Tibial artery (tissue), 4 donors: ENCODE results near the gene RHOBTB3.
"Not testable (repeated sequence)": the region's sequence is repeated elsewhere in the genome, so short reads cannot be mapped to it uniquely, and the experiment has no call there.

Source experiments
- DNase-seq, 2 donors: peaks; one replicate each; pipeline ENCODE4 v3.0.0-alpha.2; 2019
- H3K27ac ChIP-seq, 2 donors: fragments of 200-600 bp; sonication (generic) in 1 of 2; 1 replicate in 1 of 2; 2 replicates in 1 of 2; pipeline ENCODE4 v1.5.1; 2018 to 2019; ENCODE audit warnings: mild to moderate bottlenecking in 1 of 2
- H3K27me3 ChIP-seq, 2 donors: fragments of 200-600 bp; sonication (generic) in 1 of 2; one replicate each; pipeline versions ENCODE4 v1.5.1 to v1.6.0; 2016 to 2019
- H3K36me3 ChIP-seq, 3 donors: fragments of 200-600 bp; sonication (generic) in 2 of 3; one replicate each; pipeline ENCODE4 v1.5.1; 2016 to 2019; ENCODE audit warnings: mild to moderate bottlenecking in 2 of 3
- H3K4me1 ChIP-seq, 4 donors: fragments of 200-600 bp; sonication (generic) in 2 of 4; 1 replicate in 3 of 4; 2 replicates in 1 of 4; pipeline ENCODE4 v1.5.1; 2016 to 2019
- H3K4me3 ChIP-seq, 2 donors: fragments of 200-600 bp; sonication (generic) in 1 of 2; 1 replicate in 1 of 2; 2 replicates in 1 of 2; pipeline ENCODE4 v1.5.1; 2018 to 2019; ENCODE audit warnings: mild to moderate bottlenecking in 2 of 2
- H3K9me3 ChIP-seq, 3 donors: fragments of 200-600 bp; sonication (generic) in 1 of 3; one replicate each; pipeline ENCODE4 v1.5.1; 2016 to 2019
- intact Hi-C: fragments of 100-400 bp; cut with DNase I; formaldehyde crosslinking; loops from one replicate; pipeline ENCODE4 v1.15.0; 2023; ENCODE audit warnings: low total_unique reads
- TF ChIP-seq, protein P1 (sequence below), 2 experiments: fragments of 200-600 bp in 1 of 2; fragments of 450-650 bp in 1 of 2; IDR thresholded peaks; one replicate each; pipeline ENCODE4 v1.5.1; 2017 to 2019; ENCODE audit warnings: antibody characterized with exemption in 2 of 2, mild to moderate bottlenecking in 1 of 2, moderate library complexity in 1 of 2

RHOBTB3 gene

GRCh38 chr5:95808686-95809413 lies 77.7 kb downstream of the RHOBTB3 start:
- peak; percentile 87 to 95 for DNase-seq
- Histone ChIP-seq H3K4me3 (peak overlapping the region; percentile 9), H3K4me1 (peaks cover 0 to 48% (median 34%) of the 10 kb centered on the region in 4 donors)

DNA sequence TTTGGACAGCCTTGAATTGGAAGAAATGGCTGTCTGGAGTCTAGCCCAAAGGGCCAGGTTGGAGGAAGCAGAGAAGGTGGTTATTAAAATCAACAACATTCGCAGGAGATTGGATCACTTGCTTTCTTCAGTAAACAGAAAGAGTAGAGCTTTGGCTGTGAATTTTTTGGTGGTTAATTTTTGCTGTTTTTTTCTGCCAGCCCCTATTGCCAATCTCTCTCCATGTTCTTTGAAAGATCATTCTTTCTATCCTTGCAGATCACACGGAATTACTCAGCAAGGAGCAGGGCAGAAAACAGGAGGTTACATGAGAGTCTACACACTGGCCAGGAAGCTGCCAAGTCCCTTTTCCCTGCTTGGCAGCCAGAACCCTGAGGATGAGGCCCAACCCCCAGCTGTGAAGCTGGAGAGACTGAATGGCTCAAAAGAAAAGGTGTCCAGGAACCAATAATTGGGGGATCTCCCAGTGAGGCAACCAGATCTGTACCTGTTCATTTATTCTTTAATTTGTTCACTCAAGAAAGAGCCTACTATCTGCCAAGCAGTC lies 78.4 kb downstream of the RHOBTB3 start:
- no peaks in the 10 kb centered on the region for H3K27me3 ChIP-seq
- no peaks in the 10 kb centered on the region for H3K9me3 ChIP-seq
- peaks cover 0 to 10% (median 3%) of the 10 kb centered on the region in 3 donors for H3K36me3 ChIP-seq
- H3K4me1 ChIP-seq = peaks cover 0 to 48% (median 34%) of the 10 kb centered on the region in 4 donors
- peak in 1 of 2 donors; percentile 76 for DNase-seq
- intact Hi-C loops = no loop called here
- peak overlapping the region; percentile 71 to 79 for H3K27ac ChIP-seq
- TF ChIP-seq, protein P1, sequence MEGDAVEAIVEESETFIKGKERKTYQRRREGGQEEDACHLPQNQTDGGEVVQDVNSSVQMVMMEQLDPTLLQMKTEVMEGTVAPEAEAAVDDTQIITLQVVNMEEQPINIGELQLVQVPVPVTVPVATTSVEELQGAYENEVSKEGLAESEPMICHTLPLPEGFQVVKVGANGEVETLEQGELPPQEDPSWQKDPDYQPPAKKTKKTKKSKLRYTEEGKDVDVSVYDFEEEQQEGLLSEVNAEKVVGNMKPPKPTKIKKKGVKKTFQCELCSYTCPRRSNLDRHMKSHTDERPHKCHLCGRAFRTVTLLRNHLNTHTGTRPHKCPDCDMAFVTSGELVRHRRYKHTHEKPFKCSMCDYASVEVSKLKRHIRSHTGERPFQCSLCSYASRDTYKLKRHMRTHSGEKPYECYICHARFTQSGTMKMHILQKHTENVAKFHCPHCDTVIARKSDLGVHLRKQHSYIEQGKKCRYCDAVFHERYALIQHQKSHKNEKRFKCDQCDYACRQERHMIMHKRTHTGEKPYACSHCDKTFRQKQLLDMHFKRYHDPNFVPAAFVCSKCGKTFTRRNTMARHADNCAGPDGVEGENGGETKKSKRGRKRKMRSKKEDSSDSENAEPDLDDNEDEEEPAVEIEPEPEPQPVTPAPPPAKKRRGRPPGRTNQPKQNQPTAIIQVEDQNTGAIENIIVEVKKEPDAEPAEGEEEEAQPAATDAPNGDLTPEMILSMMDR (IDR thresholded peaks at IDR 0.05) = no peak
- H3K4me3 ChIP-seq = peak overlapping the region in 1 of 2 donors; percentile 9

More at GRCh38 chr5:95808686-95809413, 77.7 kb downstream of the RHOBTB3 start:
- Histone ChIP-seq H3K36me3 (peaks cover 0 to 5% (median 0%) of the 10 kb centered on the region in 3 donors), H3K9me3 (no peaks in the 10 kb centered on the region), H3K27me3 (no peaks in the 10 kb centered on the region), H3K27ac (peak overlapping the region; percentile 71 to 79)
- TF ChIP-seq, protein P1 (IDR thresholded peaks at IDR 0.05) = no peak
- intact Hi-C loops = no loop called here

- peak overlapping the region; percentile 71 to 79 for H3K27ac ChIP-seq
Measured at GRCh38 chr5:95810305-95811125, 79.4 kb downstream of the RHOBTB3 start.

DNA sequence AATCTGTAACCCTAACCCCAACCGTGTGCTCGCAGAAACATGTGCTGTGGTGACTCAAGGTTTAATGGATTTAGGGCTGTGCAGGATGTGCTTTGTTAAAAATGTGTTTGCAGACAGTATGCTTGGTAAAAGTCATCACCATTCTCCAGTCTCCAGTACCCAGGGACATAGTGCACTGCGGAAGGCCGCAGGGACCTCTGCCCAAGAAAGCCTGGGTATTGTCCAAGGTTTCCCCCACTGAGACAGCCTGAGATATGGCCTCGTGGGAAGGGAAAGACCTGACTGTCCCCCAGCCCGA lies 79.9 kb downstream of the RHOBTB3 start:
- H3K9me3 ChIP-seq, DNase-seq, intact Hi-C loops, H3K27me3 ChIP-seq, H3K4me3 ChIP-seq: not testable (repeated sequence)
- Histone ChIP-seq H3K27ac (peak overlapping the region; percentile 71 to 79), H3K4me1 (peaks cover 0 to 48% (median 34%) of the 10 kb centered on the region in 4 donors), H3K36me3 (peaks cover 0 to 22% (median 14%) of the 10 kb centered on the region in 3 donors)

More at GRCh38 chr5:95810305-95811125, 79.4 kb downstream of the RHOBTB3 start:
- peaks cover 0 to 17% (median 13%) of the 10 kb centered on the region in 3 donors for H3K36me3 ChIP-seq
- intact Hi-C loops = no loop called here
- no peaks in the 10 kb centered on the region for H3K27me3 ChIP-seq
- H3K9me3 ChIP-seq = no peaks in the 10 kb centered on the region
- no peak for DNase-seq
- TF ChIP-seq, protein P1 (IDR thresholded peaks at IDR 0.05) = no peak
- H3K4me3 ChIP-seq = no peak overlapping the region
- peaks cover 0 to 48% (median 34%) of the 10 kb centered on the region in 4 donors for H3K4me1 ChIP-seq

GRCh38 chr5:95811461-95812073 lies 80.4 kb downstream of the RHOBTB3 start:
- H3K27me3 ChIP-seq, DNase-seq, H3K4me3 ChIP-seq, H3K9me3 ChIP-seq, intact Hi-C loops: not testable (repeated sequence)
- Histone ChIP-seq H3K36me3 (peaks cover 0 to 25% (median 14%) of the 10 kb centered on the region in 3 donors), H3K27ac (peak overlapping the region in 1 of 2 donors; percentile 28), H3K4me1 (peaks cover 0 to 48% (median 34%) of the 10 kb centered on the region in 4 donors)

DNA sequence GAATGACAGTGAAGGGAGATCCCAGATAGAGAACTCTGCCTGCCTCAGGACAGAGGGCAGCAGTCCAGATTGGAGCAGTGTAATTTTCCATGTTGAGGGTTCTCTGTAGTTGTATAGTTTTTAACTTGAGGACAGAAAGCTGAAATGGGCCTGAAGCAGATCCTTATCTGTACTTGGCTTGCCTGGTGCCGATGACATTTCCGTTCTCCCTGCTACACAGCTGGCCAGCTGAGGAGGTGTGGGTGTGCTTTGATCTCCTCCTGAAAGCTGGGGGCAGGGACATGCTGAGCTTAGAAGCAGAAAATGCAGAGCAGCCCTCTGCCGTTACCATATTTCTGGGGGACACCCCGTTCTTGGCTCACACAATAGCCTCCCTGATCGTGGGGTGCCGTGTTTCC lies 80.9 kb downstream of the RHOBTB3 start:
- Histone ChIP-seq H3K4me3 (no peak overlapping the region), H3K27ac (peak overlapping the region in 1 of 2 donors; percentile 28), H3K27me3 (no peaks in the 10 kb centered on the region), H3K4me1 (peaks cover 0 to 49% (median 34%) of the 10 kb centered on the region in 4 donors), H3K9me3 (no peaks in the 10 kb centered on the region), H3K36me3 (peaks cover 0 to 25% (median 14%) of the 10 kb centered on the region in 3 donors)
- no peak for DNase-seq
- intact Hi-C loops = no loop called here
- TF ChIP-seq, protein P1 (IDR thresholded peaks at IDR 0.05) = no peak

DNA sequence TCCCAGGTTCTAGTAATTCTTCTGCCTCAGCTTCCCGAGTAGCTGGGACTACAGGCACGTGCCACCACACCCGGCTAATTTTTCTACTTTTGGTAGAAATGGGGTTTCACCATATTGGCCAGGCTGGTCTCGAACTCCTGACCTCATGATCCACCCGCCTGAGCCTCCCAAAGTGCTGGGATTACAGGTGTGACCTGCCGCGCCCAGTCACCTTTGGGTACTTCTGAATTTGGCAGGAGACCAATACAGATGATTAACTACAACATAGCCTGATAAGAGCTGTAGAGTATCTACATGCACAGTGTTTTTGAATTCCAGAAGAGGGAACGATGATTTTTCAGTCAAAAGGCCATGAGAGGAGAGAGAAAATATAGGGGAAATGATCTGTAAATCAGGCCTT lies 81.9 kb downstream of the RHOBTB3 start:
- Histone ChIP-seq H3K27ac (peak overlapping the region in 1 of 2 donors; percentile 4), H3K36me3 (peaks cover 0 to 25% (median 14%) of the 10 kb centered on the region in 3 donors), H3K4me1 (peaks cover 0 to 56% (median 39%) of the 10 kb centered on the region in 4 donors)
- H3K4me3 ChIP-seq, H3K9me3 ChIP-seq, H3K27me3 ChIP-seq, intact Hi-C loops, DNase-seq: not testable (repeated sequence)
